K562 (cell line): ENCODE measurements around the gene MRPL4. TPM values are rescaled to one million over a fixed set of nuclear protein-coding genes. Genes with fewer than 3 reads are reported as not detected.

ENCODE experiments used
- ATAC-seq: fragments of 200-7000 bp; cut with Tn5 transposase; 3 replicates; pipeline ENCODE4 v1.9.1; 2020; ENCODE audit warnings: moderate library complexity
- BruUV-seq: library from RNA; stranded (reverse); fragments of 400-500 nt; replicated peaks from 2 replicates; lab custom pipeline; 2021; lab: Mats Ljungman, UMichigan
- CTCF ChIA-PET: fragments of 300-600 bp; formaldehyde crosslinking; extraction: SDS; loops from one replicate; lab custom pipeline; 2021; ENCODE audit warnings: low intra/inter-chr PET ratio; lab: Yijun Ruan, JAX
- POLR2A ChIA-PET: fragments of 300-600, 350-650 bp; sonication (Branson Sonifier 250); formaldehyde crosslinking; extraction: SDS; loops from one replicate; lab custom pipeline; 2021; ENCODE audit warnings: antibody characterized with exemption, inconsistent platforms; lab: Yijun Ruan, JAX
- DNase-seq, 4 experiments: peaks; one replicate each; pipeline versions ENCODE4 v3.0.0 to v3.0.0-alpha.2; 2011 to 2018; ENCODE audit warnings: low spot score in 3 of 4, mixed read lengths in 3 of 4; ENCODE audit errors: extremely low read depth in 1 of 4
- FAIRE-seq: peaks from 2 replicates; lab custom pipeline; 2011; peaks lifted over from hg19 to GRCh38; lab: Jason Lieb, UNC
- H2AFZ ChIP-seq: 2 replicates; pipeline ENCODE4 v1.6.0; 2011; ENCODE audit warnings: low read depth, low read length, control low read depth, inconsistent platforms
- H3K27ac ChIP-seq: fragments of 200-600 bp; 3 replicates; pipeline ENCODE4 v1.8.0; 2011; ENCODE audit warnings: low read depth, mild to moderate bottlenecking, control low read depth, inconsistent platforms, low read length, moderate library complexity, mixed read lengths; ENCODE audit errors: extremely low read depth
- H3K27me3 ChIP-seq, 2 experiments: fragments of 300-600 bp in 1 of 2; 2 replicates in 1 of 2; 3 replicates in 1 of 2; pipeline versions ENCODE4 v1.6.0 to v1.8.0; 2011; ENCODE audit warnings: inconsistent platforms in 2 of 2, low read length in 2 of 2, mild to moderate bottlenecking in 1 of 2, mixed read lengths in 1 of 2, moderate library complexity in 1 of 2; ENCODE audit not compliant: control insufficient read depth in 2 of 2, insufficient read depth in 2 of 2
- H3K36me3 ChIP-seq: fragments of 300-600 bp; 3 replicates; pipeline ENCODE4 v1.8.0; 2011; ENCODE audit warnings: mild to moderate bottlenecking, low read length, inconsistent platforms; ENCODE audit not compliant: control insufficient read depth, insufficient read depth
- H3K4me1 ChIP-seq, 2 experiments: fragments of 200-600 bp in 1 of 2; replicated peaks in 1 of 2; 2 replicates in 1 of 2; 3 replicates in 1 of 2; pipeline versions ENCODE4 v1.5.1 to v1.8.0; 2011; ENCODE audit warnings: inconsistent platforms in 2 of 2, low read length in 2 of 2, mild to moderate bottlenecking in 1 of 2, mixed read lengths in 1 of 2, moderate library complexity in 1 of 2; ENCODE audit not compliant: control insufficient read depth in 2 of 2, insufficient read depth in 2 of 2
- H3K4me2 ChIP-seq: 2 replicates; pipeline ENCODE4 v1.6.1; 2011; ENCODE audit warnings: low read length, control low read depth, inconsistent platforms, mixed read lengths; ENCODE audit not compliant: insufficient read depth
- H3K4me3 ChIP-seq: fragments of 200-600 bp; sonication (generic), shearing (Covaris generic); 2 replicates; pipeline ENCODE4 v1.5.1; 2016; ENCODE audit warnings: control low read depth, inconsistent platforms
- H3K79me2 ChIP-seq: fragments of 200-600 bp; 3 replicates; pipeline ENCODE4 v1.8.0; 2011; ENCODE audit warnings: low read length, inconsistent platforms; ENCODE audit not compliant: control insufficient read depth, insufficient read depth
- H3K9ac ChIP-seq, 2 experiments: 2 replicates each; pipeline versions ENCODE4 v1.6.0 to v1.6.1; 2011; ENCODE audit warnings: low read depth in 2 of 2, low read length in 2 of 2, control low read depth in 1 of 2, inconsistent platforms in 1 of 2, mild to moderate bottlenecking in 1 of 2, mixed read lengths in 1 of 2; ENCODE audit not compliant: insufficient read depth in 1 of 2
- H3K9me1 ChIP-seq: one replicate; pipeline ENCODE4 v1.6.0; 2011; ENCODE audit warnings: inconsistent platforms, mild to moderate bottlenecking, low read length, moderate library complexity; ENCODE audit not compliant: control insufficient read depth, insufficient read depth
- H3K9me3 ChIP-seq: replicated peaks from 2 replicates; pipeline ENCODE4 v1.5.1; 2011; ENCODE audit warnings: low read depth, low read length, inconsistent platforms; ENCODE audit not compliant: control insufficient read depth, insufficient read depth
- H4K20me1 ChIP-seq: replicated peaks from 2 replicates; pipeline ENCODE4 v1.6.1; 2011; ENCODE audit warnings: low read length, inconsistent platforms, mixed read lengths; ENCODE audit not compliant: control insufficient read depth, insufficient read depth
- ARID1B ChIP-seq: fragments of 450-650 bp; IDR thresholded peaks from 2 replicates; pipeline ENCODE4 v1.6.1; 2016; ENCODE audit warnings: antibody characterized with exemption, mild to moderate bottlenecking, inconsistent platforms
- BHLHE40 ChIP-seq: IDR thresholded peaks from 2 replicates; pipeline ENCODE4 v1.6.1; 2011; ENCODE audit warnings: low read length, improper control_type of control experiment
- CBFA2T2 ChIP-seq: fragments of 450-650 bp; conservative IDR thresholded peaks from 2 replicates; pipeline ENCODE4 v1.6.1; 2017; ENCODE audit warnings: mild to moderate bottlenecking
- CBFA2T3 ChIP-seq: fragments of 450-650 bp; IDR thresholded peaks from 2 replicates; pipeline ENCODE4 v1.6.1; 2017
- CBX2 ChIP-seq: fragments of 200-600 bp; sonication (generic); IDR thresholded peaks from one replicate; pipeline ENCODE4 v1.6.1; 2012; ENCODE audit warnings: mild to moderate bottlenecking, low read length, inconsistent platforms; ENCODE audit not compliant: insufficient read depth, poor library complexity, severe bottlenecking
- EGR1 ChIP-seq: fragments of 450-650 bp; conservative IDR thresholded peaks from 2 replicates; pipeline ENCODE4 v1.6.1; 2017; ENCODE audit warnings: mild to moderate bottlenecking
- ETS2 ChIP-seq: IDR thresholded peaks from 2 replicates; pipeline ENCODE4 v1.6.1; 2016; ENCODE audit warnings: borderline replicate concordance, missing genetic modification characterization, mild to moderate bottlenecking, moderate library complexity, missing compliant biosample characterization; ENCODE audit not compliant: poor library complexity, severe bottlenecking
- ILF3 ChIP-seq: fragments of 450-650 bp; IDR thresholded peaks from 2 replicates; pipeline ENCODE4 v1.6.1; 2018; ENCODE audit warnings: antibody characterized with exemption, mild to moderate bottlenecking, moderate library complexity, borderline replicate concordance
- MYNN ChIP-seq, 2 experiments: sonication (generic); formaldehyde crosslinking in 1 of 2; IDR thresholded peaks; 2 replicates each; pipeline versions ENCODE4 v1.5.0 to v1.6.1; 2016 to 2020; ENCODE audit warnings: antibody characterized with exemption in 1 of 2, missing genetic modification reagents in 1 of 2
- NCOR1 ChIP-seq: fragments of 450-650 bp; IDR thresholded peaks from 2 replicates; pipeline ENCODE4 v1.6.1; 2016; ENCODE audit warnings: mild to moderate bottlenecking, moderate library complexity
- PHF21A ChIP-seq: fragments of 450-650 bp; IDR thresholded peaks from 2 replicates; pipeline ENCODE4 v1.6.1; 2017; ENCODE audit warnings: low read depth, borderline replicate concordance
- POLR2A ChIP-seq: fragments of 450-650 bp; conservative IDR thresholded peaks from 2 replicates; pipeline ENCODE4 v1.6.1; 2016
- POLR2AphosphoS2 ChIP-seq: IDR thresholded peaks from 2 replicates; pipeline ENCODE4 v1.6.1; 2012; ENCODE audit warnings: low read length, improper control_type of control experiment
- POLR2B ChIP-seq: fragments of 450-650 bp; IDR thresholded peaks from 2 replicates; pipeline ENCODE4 v1.6.1; 2018; ENCODE audit warnings: low read depth; ENCODE audit not compliant: partially characterized antibody
- PYGO2 ChIP-seq: fragments of 450-650 bp; IDR thresholded peaks from 2 replicates; pipeline ENCODE4 v1.6.1; 2016; ENCODE audit warnings: mild to moderate bottlenecking, missing genetic modification characterization, moderate library complexity, missing compliant biosample characterization
- SUPT5H ChIP-seq: fragments of 450-650 bp; IDR thresholded peaks from 2 replicates; pipeline ENCODE4 v1.6.1; 2016
- TCF3 ChIP-seq: sonication (generic); formaldehyde crosslinking; IDR thresholded peaks from 2 replicates; pipeline ENCODE4 v1.4.0; 2020; ENCODE audit warnings: mild to moderate bottlenecking, missing genetic modification reagents
- TEAD4 ChIP-seq, 2 experiments: sonication (generic) in 1 of 2; formaldehyde crosslinking in 1 of 2; IDR thresholded peaks; 2 replicates each; pipeline versions ENCODE4 v1.6.1 to v1.8.0; 2012 to 2022; ENCODE audit warnings: borderline replicate concordance in 1 of 2, inconsistent platforms in 1 of 2, low read length in 1 of 2, mild to moderate bottlenecking in 1 of 2, missing genetic modification reagents in 1 of 2
- WGBS: fragments of 100-300 bp; shearing (Covaris generic); methylation state at CpG from one replicate; pipeline ENCODE4 v1.1.6; 2016; ENCODE audit warnings: low coverage, mixed read lengths; ENCODE audit not compliant: insufficient coverage; ENCODE audit errors: missing lambda C conversion rate; 5-methylcytosine and 5-hydroxymethylcytosine counted together
- in situ Hi-C: fragments of 300-500 bp; cut with MboI; formaldehyde crosslinking; loops from 4 replicates; pipeline ENCODE4 v1.15.0; 2018; ENCODE audit warnings: inconsistent platforms, mixed read lengths
- intact Hi-C: fragments of 100-400 bp; cut with micrococcal nuclease; formaldehyde crosslinking; loops from 2 replicates; pipeline ENCODE4 v1.14.2; 2022
- polyA plus RNA-seq, 8 experiments: library from polyadenylated mRNA; depleted of rRNA in 4 of 8; stranded (reverse) in 5 of 8; unstranded in 3 of 8; fragments of >200 nt; fragmentation: Nextera tagmentation in 2 of 8; fragmentation: Illumina TruSeq in 1 of 8; extraction: Ambion mirVana in 2 of 8; extraction: Trizol in 1 of 8; gene quantifications; 2 replicates each; pipeline versions ENCODE4 v1.2.1 to v1.2.3, GENCODE V29; 2011 to 2014; ENCODE audit warnings: inconsistent platforms in 1 of 8, missing spikeins in 1 of 8
- total RNA-seq, 7 experiments: library from RNA; depleted of rRNA in 6 of 7; stranded (reverse); fragments of >200 nt in 6 of 7; fragmentation: Illumina TruSeq in 2 of 7; extraction: Trizol in 2 of 7; gene quantifications; 2 replicates each; pipeline versions ENCODE4 v1.2.1 to v1.2.3, GENCODE V29; 2011 to 2021; ENCODE audit warnings: low replicate concordance in 1 of 7
- TF ChIP-seq, protein P1 (sequence below): sonication (generic); formaldehyde crosslinking; IDR thresholded peaks from 2 replicates; pipeline ENCODE4 v1.8.0; 2022; ENCODE audit warnings: missing genetic modification reagents, mild to moderate bottlenecking, moderate library complexity, borderline replicate concordance
- TF ChIP-seq, protein P2 (sequence below): sonication (generic); formaldehyde crosslinking; IDR thresholded peaks from 2 replicates; pipeline ENCODE4 v1.9.0; 2022; ENCODE audit warnings: mild to moderate bottlenecking, missing genetic modification reagents

Gene MRPL4
- total and polyA plus RNA-seq, 9 of the 15 experiments (the other 6 are each of a cell fraction or from before 2014, with no cell fraction given), result 1.4 to 239 (median 64.9) TPM

DNA sequence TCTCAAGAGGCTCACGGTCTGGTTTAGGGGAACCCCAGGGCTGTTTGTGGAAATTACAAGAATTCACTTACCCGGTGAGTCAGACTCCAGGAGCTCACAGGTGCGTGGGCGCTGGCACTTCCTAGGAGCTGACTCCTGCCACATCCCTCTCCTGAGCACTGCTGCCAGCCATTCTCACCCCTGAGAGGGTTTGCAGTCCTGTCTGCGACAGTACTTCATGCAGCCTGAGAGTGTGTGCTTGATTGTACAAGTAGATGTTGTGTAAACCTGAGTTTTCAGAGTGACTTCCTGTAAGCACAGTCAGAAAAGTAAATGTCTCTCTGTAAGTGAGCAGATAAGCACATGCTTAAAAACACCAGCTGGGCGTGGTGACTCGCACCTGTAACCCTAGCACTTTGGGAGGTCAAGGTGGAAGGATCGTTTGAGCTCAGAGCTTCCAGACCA lies 8.1 kb downstream of the MRPL4 start:
- no peak overlapping the region; a peak in 1 of 4 replicates for H3K9ac ChIP-seq
- ChIA-PET POLR2A (interaction anchor here (0.6 to 3.4 kb wide), 13 partner anchors 8 to 163 kb away, joined by 3 to 23 read pairs (median 5); partner anchors contain the start of genes CDC37, ICAM1, MRPL4 and PPAN), CTCF (interaction anchor here (5.5 kb wide), 1 partner anchor 130 kb away, joined by 72 read pairs; no protein-coding TSS in a partner anchor)
- no peaks in the 10 kb centered on the region; the same call in 1 of the 2 replicates for H4K20me1 ChIP-seq
- H3K9me3 ChIP-seq, result no peaks in the 10 kb centered on the region
- in situ Hi-C loops (no loop called here), intact Hi-C loops (no loop called here)
- BruUV-seq, result no TSS peak
- H2AFZ ChIP-seq, result no peak overlapping the region
- peaks cover 43% of the 10 kb centered on the region for H3K36me3 ChIP-seq
- no peak overlapping the region for H3K4me2 ChIP-seq
- DNase-seq, result peak in 2 of 4 experiments; percentile 7 to 49
- 33% methylated on average over 8 of the region's 8 CpGs for WGBS
- H3K27ac ChIP-seq, result no peak overlapping the region
- FAIRE-seq, result peak; percentile 90
- peaks cover 5 to 34% of the 10 kb centered on the region in 2 experiments; a peak in 3 of 5 replicates for H3K4me1 ChIP-seq
- no peaks in the 10 kb centered on the region for H3K9me1 ChIP-seq
- H3K79me2 ChIP-seq, result no peaks in the 10 kb centered on the region
- no peaks in the 10 kb centered on the region for H3K27me3 ChIP-seq
- H3K4me3 ChIP-seq, result no peak overlapping the region
- peak; percentile 38 for ATAC-seq
- TF ChIP-seq CBFA2T2 (peak; percentile 50), POLR2B (peak; percentile 48), POLR2AphosphoS2 (0 out of 2 replicates have a peak, but pooled peaks have one; percentile 54), PYGO2 (no peak), CBFA2T3 (peak; percentile 66), CBX2 (no peak), SUPT5H (peak; percentile 59), EGR1 (peak; percentile 43; the same call in 1 of the 2 replicates), NCOR1 (peak; percentile 33; the same call in 1 of the 2 replicates), MYNN (IDR thresholded peaks at IDR 0.05) (0 out of 2 replicates have a peak, but pooled peaks have one; percentile 49), MYNN (CRISPR knock-in tag; IDR thresholded peaks at IDR 0.05) (no peak), ETS2 (no peak), BHLHE40 (no peak), ARID1B (peak; percentile 42), PHF21A (no peak), TEAD4 (IDR thresholded peaks at IDR 0.05; ENCODE audit: low read length) (peak; percentile 25; the same call in 1 of the 2 replicates), TEAD4 (CRISPR knock-in tag; IDR thresholded peaks at IDR 0.05; ENCODE audit: borderline replicate concordance) (no peak), ILF3 (0 out of 2 replicates have a peak, but pooled peaks have one; percentile 50), POLR2A (peak; percentile 67; the same call in 1 of the 2 replicates), TCF3 (CRISPR knock-in tag) (0 out of 2 replicates have a peak, but pooled peaks have one; percentile 46)
- TF ChIP-seq, protein P1, sequence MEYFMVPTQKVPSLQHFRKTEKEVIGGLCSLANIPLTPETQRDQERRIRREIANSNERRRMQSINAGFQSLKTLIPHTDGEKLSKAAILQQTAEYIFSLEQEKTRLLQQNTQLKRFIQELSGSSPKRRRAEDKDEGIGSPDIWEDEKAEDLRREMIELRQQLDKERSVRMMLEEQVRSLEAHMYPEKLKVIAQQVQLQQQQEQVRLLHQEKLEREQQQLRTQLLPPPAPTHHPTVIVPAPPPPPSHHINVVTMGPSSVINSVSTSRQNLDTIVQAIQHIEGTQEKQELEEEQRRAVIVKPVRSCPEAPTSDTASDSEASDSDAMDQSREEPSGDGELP (CRISPR knock-in tag), result peak; percentile 26; the same call in 1 of the 2 replicates
- TF ChIP-seq, protein P2, sequence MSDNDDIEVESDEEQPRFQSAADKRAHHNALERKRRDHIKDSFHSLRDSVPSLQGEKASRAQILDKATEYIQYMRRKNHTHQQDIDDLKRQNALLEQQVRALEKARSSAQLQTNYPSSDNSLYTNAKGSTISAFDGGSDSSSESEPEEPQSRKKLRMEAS, result peak; percentile 37; the same call in 1 of the 2 replicates
